T1000 (cell line): ENCODE results near the gene ITGA2.
A peak's percentile ranks its signal among the peaks of the same experiment; 100 is the strongest.
"Not testable (repeated sequence)": the region's sequence is repeated elsewhere in the genome, so short reads cannot be mapped to it uniquely, and the experiment has no call there.

Experiments used
- DNase-seq: peaks from one replicate; lab custom pipeline; 2025; ENCODE audit warnings: mixed read lengths; lab: John Stamatoyannopoulos, UW

The ITGA2 gene

DNA sequence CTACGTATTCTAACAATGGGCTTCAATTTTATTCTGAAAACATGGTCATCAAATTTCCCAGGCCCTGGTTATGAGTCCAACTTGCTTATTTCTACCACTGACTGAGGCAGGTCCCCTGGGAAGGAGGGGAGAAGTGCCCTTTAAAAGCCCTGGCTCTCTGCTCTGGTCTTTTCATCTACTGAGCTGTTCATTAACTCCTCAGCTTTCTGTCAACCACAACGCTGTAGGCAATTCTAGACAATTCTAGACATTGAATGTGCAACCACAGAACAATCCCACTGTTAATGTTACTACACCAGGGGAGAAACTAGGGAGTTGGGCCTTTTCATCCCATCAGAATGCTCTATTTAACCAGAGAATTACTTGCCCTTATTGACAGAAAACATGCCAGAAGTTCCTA is 110.4 kb downstream of the ITGA2 start:
- DNase-seq: no peak

GRCh38 chr5:53100606-53101005 is 111.5 kb downstream of the ITGA2 start:
- DNase-seq: no peak

DNA sequence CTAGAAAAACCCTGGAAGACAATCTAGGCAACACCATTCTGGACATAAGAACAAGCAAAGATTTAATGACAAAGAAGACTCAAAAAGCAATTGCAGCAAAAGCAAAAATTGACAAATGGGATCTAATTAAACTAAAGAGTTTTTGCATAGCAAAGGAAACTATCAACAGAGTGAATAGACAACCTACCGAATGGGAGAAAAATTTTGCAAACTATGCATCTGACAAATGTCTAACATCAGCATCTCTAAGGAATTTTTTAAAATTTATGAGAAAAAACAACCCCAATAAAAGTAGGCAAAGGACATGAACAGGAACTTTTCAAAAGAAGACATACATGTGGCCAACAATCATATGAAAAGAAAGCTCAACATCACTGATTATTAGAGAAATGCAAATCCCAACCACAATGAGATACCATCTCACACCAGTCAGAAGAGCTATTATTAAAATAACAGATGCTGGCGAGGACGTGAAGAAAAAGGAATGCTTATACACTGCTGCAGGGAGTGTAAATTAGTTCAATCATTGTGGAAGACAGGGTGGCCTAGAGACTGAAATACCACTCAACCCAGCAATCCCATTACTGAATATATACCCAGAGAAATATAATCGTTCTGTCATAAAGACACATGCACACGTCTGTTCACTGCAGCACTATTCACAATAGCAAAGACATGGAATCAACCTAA is 116.6 kb downstream of the ITGA2 start:
- DNase-seq: no peak

DNA sequence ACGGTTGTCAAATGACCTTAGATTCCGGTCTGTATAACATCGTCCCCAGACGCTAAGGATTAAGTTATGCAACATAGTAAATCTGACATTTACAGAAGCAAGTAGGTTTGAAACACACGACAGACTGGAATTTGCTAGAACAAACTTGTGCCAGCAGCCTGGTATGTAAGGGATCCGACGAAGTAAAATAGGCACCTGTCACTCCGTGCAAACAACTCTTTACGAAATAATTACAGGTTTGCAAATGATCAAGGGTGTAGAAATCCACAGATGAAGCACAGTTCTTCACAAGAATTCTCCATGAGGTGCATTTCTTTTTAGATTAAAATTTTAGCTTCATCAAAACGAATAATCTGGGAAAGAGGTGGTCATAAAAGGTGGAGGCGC is 119.9 kb downstream of the ITGA2 start:
- DNase-seq: no peak

GRCh38 chr5:53109443-53110127 is 120.4 kb downstream of the ITGA2 start, which contains the start of gene MOCS2:
MOCS2 (minus strand) TSS chr5:53109757; CDS start chr5:53107174, 2,583 bp downstream.
- DNase-seq: peak; percentile 81

DNA sequence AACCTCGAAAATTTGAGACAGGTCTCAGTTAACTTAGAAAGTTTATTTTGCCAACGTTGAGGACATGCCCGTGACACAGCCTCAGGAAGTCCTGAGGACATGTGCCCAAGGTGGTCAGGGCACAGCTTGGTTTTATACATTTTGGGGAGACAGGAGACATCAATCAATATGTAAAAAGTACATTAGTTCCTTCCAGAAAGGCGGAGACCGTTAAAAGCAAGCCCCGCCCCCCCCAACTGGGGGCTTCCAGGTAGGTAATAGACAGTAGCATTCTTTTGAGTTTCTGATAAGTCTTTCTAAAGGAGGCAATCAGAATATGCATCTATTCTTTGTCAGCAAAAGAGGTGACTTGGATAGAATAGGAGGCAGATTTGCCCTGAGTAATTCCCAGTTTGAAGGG is 121.0 kb downstream of the ITGA2 start:
- DNase-seq: no peak

GRCh38 chr5:53111139-53111538 is 122.0 kb downstream of the ITGA2 start:
- no peak for DNase-seq

GRCh38 chr5:53112307-53112706 is 123.2 kb downstream of the ITGA2 start:
- DNase-seq: not testable (repeated sequence)

GRCh38 chr5:53112909-53113308 is 123.8 kb downstream of the ITGA2 start:
- no peak for DNase-seq

GRCh38 chr5:53113947-53114346 is 124.8 kb downstream of the ITGA2 start:
- no peak for DNase-seq

- no peak for DNase-seq
These were observed 125.8 kb downstream of the ITGA2 start for GRCh38 chr5:53114988-53115387.

DNA sequence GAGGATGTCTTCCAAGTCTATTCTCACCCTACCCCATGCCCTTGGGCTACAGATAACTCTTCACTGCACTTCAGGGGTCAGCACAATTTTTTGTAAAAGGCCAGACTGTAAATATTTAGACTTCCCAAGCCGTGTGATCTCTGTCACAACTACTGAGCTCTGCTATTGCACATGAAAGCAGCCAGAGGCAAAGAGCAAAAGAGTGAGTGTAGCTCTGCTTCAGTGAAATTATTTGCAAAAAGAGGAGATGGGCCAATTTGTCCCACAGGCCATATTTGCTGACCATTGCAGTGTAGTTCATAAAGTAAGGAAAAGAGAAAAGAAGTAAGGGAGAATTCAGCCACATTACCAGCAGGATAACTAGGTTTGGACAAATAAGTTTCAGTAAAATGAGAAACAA is 127.4 kb downstream of the ITGA2 start:
- no peak for DNase-seq

DNA sequence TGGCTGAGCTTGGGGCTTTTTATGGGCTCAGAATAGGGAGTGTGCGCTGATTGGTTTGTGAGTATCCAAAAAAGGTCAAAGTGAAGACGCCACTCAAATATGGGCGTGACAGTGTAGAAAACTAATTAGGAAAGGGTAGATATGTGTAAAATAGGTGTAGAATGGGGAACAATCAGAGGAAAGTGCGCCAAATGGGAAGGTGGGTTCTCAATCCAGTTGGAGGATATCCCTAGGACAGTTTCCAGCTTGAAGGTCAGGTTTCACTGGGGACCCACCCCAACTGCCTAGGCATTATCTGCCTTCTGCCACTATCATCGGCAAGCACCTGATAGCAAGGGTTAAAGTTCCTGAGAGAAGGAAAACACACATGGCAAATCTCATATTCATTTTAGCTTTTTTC is 129.7 kb downstream of the ITGA2 start:
- DNase-seq: no peak

- no peak for DNase-seq
These were observed 131.0 kb downstream of the ITGA2 start for GRCh38 chr5:53120165-53120564.

DNA sequence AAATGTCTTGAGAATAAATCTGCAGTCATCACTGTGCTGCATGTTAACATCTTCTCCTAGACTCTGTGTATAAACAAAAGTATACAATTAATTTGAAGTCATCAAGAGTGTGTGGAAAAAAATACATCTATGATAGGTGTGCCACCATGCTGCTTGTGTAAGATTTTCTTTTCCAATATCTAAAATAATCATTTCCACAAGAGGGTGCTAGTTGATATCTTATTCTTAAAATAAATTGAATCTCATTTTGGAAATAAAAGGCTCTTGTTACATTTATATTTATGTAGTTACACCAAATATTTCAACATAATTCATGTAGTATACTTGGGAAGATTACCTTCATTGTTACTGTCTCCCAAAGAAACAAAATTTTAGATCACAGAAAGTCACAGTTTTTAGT is 134.6 kb downstream of the ITGA2 start:
- DNase-seq: no peak

GRCh38 chr5:53126521-53126920 is 137.4 kb downstream of the ITGA2 start:
- peak; percentile 2 for DNase-seq

- DNase-seq: no peak
These were observed 138.0 kb downstream of the ITGA2 start for GRCh38 chr5:53127107-53127506.

DNA sequence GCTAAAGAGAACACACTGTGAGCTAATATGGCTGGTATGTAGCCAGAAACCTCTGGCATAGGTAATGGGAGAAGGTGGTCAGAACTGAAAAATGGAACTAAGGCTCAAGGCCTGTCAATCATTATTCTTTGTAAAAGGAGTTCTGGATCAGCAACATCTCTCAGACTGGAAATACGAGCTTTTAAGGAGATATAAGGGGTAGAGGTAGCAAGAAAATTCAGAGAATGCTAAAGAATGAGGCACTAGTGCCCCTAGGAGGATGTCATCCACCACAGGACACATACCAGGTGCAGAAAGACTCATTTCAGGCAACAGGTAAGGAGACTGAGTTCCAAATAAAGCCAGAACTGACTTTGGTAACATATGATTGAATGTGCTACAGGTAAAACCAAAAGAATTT is 139.3 kb downstream of the ITGA2 start:
- no peak for DNase-seq

GRCh38 chr5:53130266-53130665 is 141.1 kb downstream of the ITGA2 start:
- DNase-seq: no peak

DNA sequence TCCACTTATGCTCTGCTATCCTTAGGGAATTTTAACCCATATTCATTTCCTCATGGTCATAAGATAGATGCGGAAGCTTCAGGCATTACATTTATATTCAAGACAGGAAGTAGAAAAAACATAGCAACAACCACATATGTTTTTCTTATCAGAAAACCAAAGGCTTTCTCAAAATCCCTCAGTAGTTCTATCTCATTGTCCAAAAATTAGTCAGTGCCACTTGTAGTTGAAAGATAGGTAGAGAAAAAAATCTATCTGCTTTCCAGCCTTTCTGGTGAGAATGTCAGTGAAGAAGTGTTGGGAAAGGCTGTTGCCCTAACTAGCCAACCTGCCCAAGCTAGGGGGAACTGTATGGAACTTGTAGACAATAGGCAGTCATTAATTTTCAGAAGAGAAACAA is 143.9 kb downstream of the ITGA2 start:
- no peak for DNase-seq
